ENCODE data around the gene RASEF.

The RASEF gene

DNA sequence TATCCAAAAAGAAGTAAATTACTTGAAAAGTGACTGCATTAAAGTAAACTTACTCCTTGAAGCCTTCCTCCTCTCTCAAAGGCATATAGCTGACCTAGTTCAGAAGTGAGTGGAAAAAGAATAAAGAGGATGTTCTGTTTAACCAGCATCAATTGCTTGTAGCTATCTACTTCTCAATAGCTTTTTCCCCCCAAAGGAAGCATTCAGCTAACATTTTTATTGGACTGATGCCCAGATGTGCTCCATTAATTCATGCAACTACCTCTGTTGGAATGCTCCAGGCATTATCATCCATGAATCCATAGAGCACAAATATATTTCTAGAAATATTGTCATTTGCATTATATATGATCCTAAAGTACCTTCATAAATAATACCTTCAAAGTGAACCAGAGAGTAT lies 132.8 kb downstream of the RASEF start:
- DNase-seq (ENCODE audit: low read depth), result peak; percentile 12
- H3K4me3 ChIP-seq (ENCODE audit: low read depth, low read length), result no peak overlapping the region
- TF ChIP-seq, protein P1, sequence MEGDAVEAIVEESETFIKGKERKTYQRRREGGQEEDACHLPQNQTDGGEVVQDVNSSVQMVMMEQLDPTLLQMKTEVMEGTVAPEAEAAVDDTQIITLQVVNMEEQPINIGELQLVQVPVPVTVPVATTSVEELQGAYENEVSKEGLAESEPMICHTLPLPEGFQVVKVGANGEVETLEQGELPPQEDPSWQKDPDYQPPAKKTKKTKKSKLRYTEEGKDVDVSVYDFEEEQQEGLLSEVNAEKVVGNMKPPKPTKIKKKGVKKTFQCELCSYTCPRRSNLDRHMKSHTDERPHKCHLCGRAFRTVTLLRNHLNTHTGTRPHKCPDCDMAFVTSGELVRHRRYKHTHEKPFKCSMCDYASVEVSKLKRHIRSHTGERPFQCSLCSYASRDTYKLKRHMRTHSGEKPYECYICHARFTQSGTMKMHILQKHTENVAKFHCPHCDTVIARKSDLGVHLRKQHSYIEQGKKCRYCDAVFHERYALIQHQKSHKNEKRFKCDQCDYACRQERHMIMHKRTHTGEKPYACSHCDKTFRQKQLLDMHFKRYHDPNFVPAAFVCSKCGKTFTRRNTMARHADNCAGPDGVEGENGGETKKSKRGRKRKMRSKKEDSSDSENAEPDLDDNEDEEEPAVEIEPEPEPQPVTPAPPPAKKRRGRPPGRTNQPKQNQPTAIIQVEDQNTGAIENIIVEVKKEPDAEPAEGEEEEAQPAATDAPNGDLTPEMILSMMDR (conservative IDR thresholded peaks at IDR 0.05; ENCODE audit: low read depth, low read length), result no peak

Measured in choroid plexus epithelial cell (primary cell).